ENCODE results near the gene CCDC141.
"Not testable (repeated sequence)": the region's sequence is repeated elsewhere in the genome, so short reads cannot be mapped to it uniquely, and the experiment has no call there.

The CCDC141 gene, protein sequence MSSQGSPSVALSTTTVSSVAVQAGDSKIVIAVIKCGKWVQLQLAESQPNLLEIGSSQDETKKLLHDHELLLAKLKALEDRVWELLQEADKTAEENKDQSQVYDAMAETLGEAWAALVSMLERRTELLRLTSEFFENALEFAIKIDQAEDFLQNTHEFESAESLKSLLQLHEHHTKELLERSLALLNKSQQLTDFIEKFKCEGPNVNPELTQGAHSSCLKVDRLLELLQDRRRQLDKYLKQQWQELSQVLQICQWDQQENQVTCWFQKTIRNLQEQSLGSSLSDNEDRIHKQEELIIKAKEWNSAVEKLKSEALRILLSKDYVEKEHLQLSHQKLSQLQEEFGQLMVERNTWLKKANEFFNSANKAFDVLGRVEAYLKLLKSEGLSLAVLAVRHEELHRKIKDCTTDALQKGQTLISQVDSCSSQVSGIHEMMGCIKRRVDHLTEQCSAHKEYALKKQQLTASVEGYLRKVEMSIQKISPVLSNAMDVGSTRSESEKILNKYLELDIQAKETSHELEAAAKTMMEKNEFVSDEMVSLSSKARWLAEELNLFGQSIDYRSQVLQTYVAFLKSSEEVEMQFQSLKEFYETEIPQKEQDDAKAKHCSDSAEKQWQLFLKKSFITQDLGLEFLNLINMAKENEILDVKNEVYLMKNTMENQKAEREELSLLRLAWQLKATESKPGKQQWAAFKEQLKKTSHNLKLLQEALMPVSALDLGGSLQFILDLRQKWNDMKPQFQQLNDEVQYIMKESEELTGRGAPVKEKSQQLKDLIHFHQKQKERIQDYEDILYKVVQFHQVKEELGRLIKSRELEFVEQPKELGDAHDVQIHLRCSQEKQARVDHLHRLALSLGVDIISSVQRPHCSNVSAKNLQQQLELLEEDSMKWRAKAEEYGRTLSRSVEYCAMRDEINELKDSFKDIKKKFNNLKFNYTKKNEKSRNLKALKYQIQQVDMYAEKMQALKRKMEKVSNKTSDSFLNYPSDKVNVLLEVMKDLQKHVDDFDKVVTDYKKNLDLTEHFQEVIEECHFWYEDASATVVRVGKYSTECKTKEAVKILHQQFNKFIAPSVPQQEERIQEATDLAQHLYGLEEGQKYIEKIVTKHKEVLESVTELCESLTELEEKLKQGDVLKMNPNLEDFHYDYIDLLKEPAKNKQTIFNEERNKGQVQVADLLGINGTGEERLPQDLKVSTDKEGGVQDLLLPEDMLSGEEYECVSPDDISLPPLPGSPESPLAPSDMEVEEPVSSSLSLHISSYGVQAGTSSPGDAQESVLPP (N-terminal part only)

GRCh38 chr2:179049546-179050311 is at the start of gene CCDC141:
CCDC141 (minus strand) TSS chr2:179050137; CDS start chr2:179049941, 196 bp downstream.
- peak in 1 of 2 experiments; percentile 4 for DNase-seq

- DNase-seq: no peak
Measured at GRCh38 chr2:179098080-179098689, 48.2 kb upstream of the CCDC141 start.

DNA sequence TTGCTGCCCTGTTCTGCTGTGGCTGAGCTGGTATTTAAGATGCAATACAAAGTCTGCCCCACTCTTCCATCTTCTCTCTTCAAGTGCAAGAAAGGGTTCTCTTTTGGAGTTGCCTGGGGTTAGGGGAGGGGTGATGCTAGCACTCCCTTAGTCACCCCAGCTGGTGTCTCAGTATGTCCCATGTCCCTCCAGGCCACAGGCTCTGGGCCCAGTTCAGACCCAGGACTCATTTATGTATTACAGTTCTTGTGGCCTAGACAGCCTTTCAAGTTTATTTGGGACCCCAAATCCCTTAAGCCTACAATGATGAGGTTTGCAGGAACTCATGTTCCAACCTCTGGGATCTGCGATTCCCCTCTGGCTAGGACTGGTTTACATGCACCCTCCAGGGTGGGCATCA is 47.2 kb upstream of the CCDC141 start:
- DNase-seq: no peak

GRCh38 chr2:179096090-179096489 is 46.2 kb upstream of the CCDC141 start:
- DNase-seq: no peak

GRCh38 chr2:179092912-179093311 is 43.0 kb upstream of the CCDC141 start:
- not testable (repeated sequence) for DNase-seq

- DNase-seq: no peak
Measured at GRCh38 chr2:179082697-179083096, 32.8 kb upstream of the CCDC141 start.

GRCh38 chr2:179081954-179082353 is 32.0 kb upstream of the CCDC141 start:
- no peak for DNase-seq

DNA sequence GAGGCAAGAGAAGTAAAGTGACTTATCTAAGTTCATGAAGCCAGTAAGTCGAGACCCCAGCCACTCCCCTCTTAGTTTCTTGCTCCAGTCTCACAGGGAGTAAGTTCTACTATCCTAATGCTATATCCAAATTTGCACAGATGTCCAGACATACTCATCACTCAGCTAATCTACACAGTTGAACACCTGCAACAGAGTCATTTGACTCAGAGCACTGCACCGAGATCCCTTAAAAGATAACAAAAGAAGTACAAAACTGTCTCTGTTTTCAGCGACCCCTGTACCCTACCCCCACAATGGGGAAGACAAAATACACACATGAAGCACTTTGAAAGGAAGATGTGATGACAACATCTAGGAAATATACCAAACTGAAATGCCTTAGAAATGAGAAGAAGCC is 22.6 kb upstream of the CCDC141 start:
- no peak for DNase-seq

DNA sequence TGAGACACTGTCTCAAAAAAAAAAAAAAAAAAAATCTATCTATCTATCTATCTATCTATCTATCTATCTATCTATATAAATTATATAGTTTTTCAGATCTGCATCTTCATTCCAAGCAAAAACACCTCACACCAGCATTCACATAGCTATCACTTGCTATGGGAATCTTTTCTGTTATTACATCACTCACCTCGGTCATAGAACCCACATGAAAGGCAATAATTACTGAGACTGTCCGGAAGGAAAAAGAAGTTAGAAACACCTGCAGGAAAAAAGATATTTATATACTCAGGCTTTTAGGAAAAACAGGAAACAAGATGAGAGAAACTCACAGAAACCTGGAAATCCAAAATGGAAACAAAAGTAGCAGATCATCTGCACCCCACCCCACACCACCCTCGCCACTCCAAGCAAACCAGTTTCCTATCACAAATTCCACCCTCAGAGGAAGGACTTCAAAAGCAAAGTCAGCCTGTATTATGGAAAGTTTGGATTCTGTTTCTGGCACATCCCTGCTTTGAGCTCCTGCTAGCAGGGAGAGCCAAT is 21.9 kb upstream of the CCDC141 start:
- DNase-seq: no peak

DNA sequence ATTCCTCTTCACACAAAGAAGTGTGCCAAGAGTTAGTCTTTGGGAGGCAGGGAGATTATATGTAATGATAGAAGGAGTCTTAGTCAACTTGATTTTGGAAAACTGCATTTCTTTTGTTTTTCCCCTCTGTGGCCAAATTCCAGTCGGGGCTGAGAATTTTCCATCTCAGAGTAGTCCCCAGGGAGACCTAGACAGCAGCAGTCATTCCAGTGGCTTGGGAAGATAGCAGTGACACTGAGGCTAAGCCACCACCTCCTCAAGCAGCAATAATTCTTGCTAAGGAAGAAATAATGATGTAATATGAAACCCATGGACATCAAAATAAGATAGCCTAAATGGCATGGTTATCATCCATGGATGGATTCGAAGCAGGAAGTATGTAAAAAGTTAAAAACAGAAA is 21.0 kb upstream of the CCDC141 start:
- no peak for DNase-seq

- DNase-seq: no peak
Measured at GRCh38 chr2:179069685-179070084, 19.7 kb upstream of the CCDC141 start.

DNA sequence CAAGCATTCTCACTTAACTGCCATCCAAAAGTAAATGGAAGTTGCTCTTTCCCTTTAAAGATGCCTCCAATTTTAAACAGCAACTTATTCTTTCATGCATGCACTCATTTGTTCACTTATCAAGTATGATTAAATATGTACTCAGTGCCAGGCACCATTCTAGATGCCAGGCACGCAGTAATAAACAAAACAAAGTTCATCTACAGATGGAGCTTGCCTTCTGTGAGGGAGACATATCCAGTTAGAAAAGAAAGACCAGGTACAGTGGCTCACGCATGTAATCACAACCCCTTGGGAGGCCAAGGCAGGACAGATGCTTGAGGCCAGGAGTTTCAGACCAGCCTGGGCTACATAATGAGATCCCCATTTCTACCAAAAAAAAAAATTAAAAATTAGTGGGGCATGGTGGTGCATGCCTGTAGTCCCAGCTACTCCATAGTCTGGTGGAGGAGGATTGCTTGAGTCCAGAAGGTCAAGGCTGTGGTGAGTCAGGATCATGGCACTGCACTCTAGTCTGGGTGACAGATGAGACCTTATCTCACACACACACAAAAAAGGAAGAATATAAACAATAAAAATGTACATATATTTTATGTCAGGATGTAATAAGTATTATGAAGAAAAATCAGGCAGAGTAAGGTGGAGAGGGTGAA is 19.2 kb upstream of the CCDC141 start:
- no peak for DNase-seq

- DNase-seq: no peak
Measured at GRCh38 chr2:179059026-179059700, 9.2 kb upstream of the CCDC141 start.

DNA sequence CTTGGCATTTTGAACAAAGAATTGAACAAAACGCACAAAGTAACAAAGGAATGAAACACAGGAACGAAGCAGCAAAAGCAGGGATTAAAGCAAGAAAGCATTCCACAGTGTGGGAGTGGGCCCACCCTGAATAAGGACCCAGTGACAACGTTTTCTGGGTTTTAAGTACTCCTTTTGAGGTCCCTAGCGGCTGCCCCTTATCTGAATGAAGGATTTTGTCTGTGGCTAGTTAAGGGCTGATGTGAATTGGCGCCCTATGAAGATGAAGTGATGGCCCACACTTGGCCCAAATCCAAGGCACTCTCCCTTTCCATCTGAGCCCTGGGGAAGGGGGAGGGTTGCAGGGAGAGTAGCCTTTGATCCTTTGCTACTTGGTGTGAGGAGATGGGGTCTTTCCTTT is 7.8 kb upstream of the CCDC141 start:
- DNase-seq: no peak

- not testable (repeated sequence) for DNase-seq
Measured at GRCh38 chr2:179053568-179053967, 3.6 kb upstream of the CCDC141 start.

- DNase-seq: no peak
Measured at GRCh38 chr2:179051250-179051649, 1.3 kb upstream of the CCDC141 start.

DNA sequence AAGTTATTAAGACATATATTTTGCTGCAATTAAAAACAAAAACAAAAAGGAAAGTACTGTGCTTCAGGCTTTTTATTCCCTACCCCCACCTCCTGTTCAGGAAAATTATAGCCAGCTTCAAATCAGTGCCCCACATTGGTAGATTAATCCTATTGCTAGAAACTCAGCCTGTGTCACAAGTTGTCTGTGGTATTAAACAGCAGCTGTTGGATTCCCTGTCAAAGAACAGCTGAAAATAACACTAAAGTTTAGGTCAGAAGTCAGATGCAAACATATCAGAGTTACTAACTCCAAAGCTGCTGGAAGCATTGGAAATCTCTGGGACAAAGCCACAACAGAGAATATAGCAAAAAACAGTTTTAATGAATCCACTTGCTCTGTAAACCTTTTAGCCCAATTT is 818 bp upstream of the CCDC141 start:
- no peak for DNase-seq

DNA sequence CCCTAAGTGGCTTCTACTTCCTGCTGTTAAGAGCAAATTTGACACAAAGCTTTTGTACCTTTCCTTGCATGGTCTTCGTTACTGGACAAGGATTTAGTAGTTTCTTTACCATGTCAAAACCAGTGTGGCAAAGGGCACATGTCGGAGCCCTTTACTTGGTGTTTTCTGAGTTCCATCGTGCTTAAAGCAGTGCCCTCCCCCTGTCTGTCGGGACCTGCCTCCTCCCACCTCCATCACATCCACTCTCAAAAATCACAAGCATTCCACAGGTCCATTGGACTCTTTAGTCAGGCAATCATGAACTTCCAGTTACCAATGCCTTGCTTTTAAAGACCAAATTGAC is 763 bp downstream of the CCDC141 start:
- no peak for DNase-seq

DNA sequence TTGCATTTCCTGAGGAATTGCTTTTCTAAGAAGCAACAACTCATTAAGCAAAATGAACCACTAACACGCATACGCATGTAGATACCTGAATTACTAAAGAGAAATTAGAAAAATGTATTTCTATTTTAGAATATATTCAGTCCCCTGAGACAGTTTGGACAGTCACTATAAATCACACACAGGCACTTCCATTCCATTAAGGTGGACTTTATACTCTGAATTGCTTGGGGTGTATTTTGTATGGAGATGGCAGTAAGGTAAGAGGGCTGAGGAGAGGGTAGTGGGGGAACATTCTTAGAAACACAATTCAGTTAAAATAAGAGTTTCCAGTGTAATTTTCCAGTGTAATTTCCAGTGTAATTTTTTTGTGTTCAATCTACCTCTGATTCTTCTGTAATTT is 1.8 kb downstream of the CCDC141 start:
- no peak for DNase-seq

DNA sequence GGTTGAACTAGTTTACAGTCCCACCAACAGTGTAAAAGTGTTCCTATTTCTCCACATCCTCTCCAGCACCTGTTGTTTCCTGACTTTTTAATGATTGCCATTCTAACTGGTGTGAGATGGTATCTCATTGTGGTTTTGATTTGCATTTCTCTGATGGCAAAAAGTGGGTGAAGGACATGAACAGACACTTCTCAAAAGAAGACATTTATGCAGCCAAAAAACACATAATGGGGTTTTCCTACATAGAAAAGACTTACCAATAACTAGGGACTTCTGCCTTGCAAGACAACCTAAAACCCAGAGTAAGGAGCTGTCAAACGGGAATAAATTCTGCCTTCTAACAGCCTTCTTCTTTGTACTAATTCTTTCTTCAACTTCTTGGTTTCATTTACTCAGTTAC is 4.3 kb downstream of the CCDC141 start:
- not testable (repeated sequence) for DNase-seq

- no peak for DNase-seq
Measured at GRCh38 chr2:179044500-179044899, 5.4 kb downstream of the CCDC141 start.
